ENCODE data around the gene CAMTA1.

- TF ChIP-seq CTCF (IDR thresholded peaks at IDR 0.05; ENCODE audit: low read length) = no peak
- no peak for TF ChIP-seq EZH2 (optimal IDR thresholded peaks at IDR 0.05; ENCODE audit: low read depth, low read length)
Measured at GRCh38 chr1:6799499-6799898, 14.2 kb downstream of the CAMTA1 start.
